Suprapubic skin (tissue), 4 donors: ENCODE measurements around the gene ART4. TPM values are rescaled to one million over a fixed set of nuclear protein-coding genes. Genes with fewer than 3 reads are reported as not detected.

Source experiments
- DNase-seq, 2 donors: peaks; one replicate each; pipeline ENCODE4 v3.0.0-alpha.2; 2019; ENCODE audit warnings: low spot score in 2 of 2
- H3K27ac ChIP-seq: fragments of 200-600 bp; sonication (generic); one replicate; pipeline ENCODE4 v1.5.1; 2019
- H3K27me3 ChIP-seq: fragments of 200-600 bp; sonication (generic); one replicate; pipeline ENCODE4 v1.5.1; 2019
- H3K36me3 ChIP-seq: fragments of 200-600 bp; sonication (generic); one replicate; pipeline ENCODE4 v1.5.1; 2019
- H3K4me1 ChIP-seq: fragments of 200-600 bp; sonication (generic); one replicate; pipeline ENCODE4 v1.5.1; 2019
- H3K4me3 ChIP-seq: fragments of 200-600 bp; sonication (generic); one replicate; pipeline ENCODE4 v1.5.1; 2019; ENCODE audit warnings: mild to moderate bottlenecking
- H3K9me3 ChIP-seq: fragments of 200-600 bp; sonication (generic); one replicate; pipeline ENCODE4 v1.5.1; 2019
- CTCF ChIP-seq, 2 donors: fragments of 200-600 bp in 1 of 2; fragments of 450-650 bp in 1 of 2; sonication (generic) in 1 of 2; IDR thresholded peaks; one replicate each; pipeline ENCODE4 v1.5.1; 2016 to 2019; ENCODE audit warnings: antibody characterized with exemption in 2 of 2, mild to moderate bottlenecking in 1 of 2, moderate library complexity in 1 of 2
- EP300 ChIP-seq: sonication (generic); formaldehyde crosslinking; IDR thresholded peaks from one replicate; pipeline ENCODE4 v1.6.1; 2017; ENCODE audit warnings: antibody characterized with exemption
- POLR2A ChIP-seq, 2 donors: fragments of 450-650 bp; IDR thresholded peaks; one replicate each; pipeline ENCODE4 v1.6.1; 2017; ENCODE audit warnings: antibody characterized with exemption in 2 of 2, mild to moderate bottlenecking in 2 of 2, moderate library complexity in 2 of 2
- POLR2AphosphoS5 ChIP-seq, 3 donors: sonication (generic); formaldehyde crosslinking; IDR thresholded peaks; one replicate each; pipeline ENCODE4 v1.6.1; 2017; ENCODE audit warnings: antibody characterized with exemption in 3 of 3
- WGBS: methylation state at CpG from one replicate; pipeline ENCODE4 v1.1.5; 2018; 5-methylcytosine and 5-hydroxymethylcytosine counted together
- total RNA-seq, 4 donors: library from RNA; depleted of rRNA; stranded (reverse); fragments of >200 nt; gene quantifications; one replicate each; pipeline ENCODE4 v1.1.0, GENCODE V29; 2016

The ART4 gene
- total RNA-seq, result 1 to 10 TPM in 1 of 4 donors, under 1 TPM in 2, not detected in 1; 0.17 to 1.3 (median 0.42) TPM

GRCh38 chr12:14843425-14843887 is at the start of gene ART4:
ART4 (minus strand) TSS chr12:14843526; CDS start chr12:14843113, 413 bp downstream.
- Histone ChIP-seq H3K4me1 (peaks cover 43% of the 10 kb centered on the region), H3K36me3 (no peaks in the 10 kb centered on the region), H3K27me3 (no peaks in the 10 kb centered on the region), H3K9me3 (no peaks in the 10 kb centered on the region), H3K27ac (peak within 1 kb of the TSS; percentile 45), H3K4me3 (no peak within 1 kb of the TSS)
- TF ChIP-seq POLR2A (IDR thresholded peaks at IDR 0.05) (no peak), EP300 (no peak), CTCF (IDR thresholded peaks at IDR 0.05) (no peak), POLR2AphosphoS5 (IDR thresholded peaks at IDR 0.05) (no peak)
- WGBS, result 63% methylated on average over 10 of the region's 10 CpGs
- DNase-seq, result no peak

- H3K9me3 ChIP-seq, result no peaks in the 10 kb centered on the region
- 68% methylated on average over 7 of the region's 7 CpGs for WGBS
- peaks cover 32% of the 10 kb centered on the region for H3K4me1 ChIP-seq
- H3K27ac ChIP-seq, result peak overlapping the region; percentile 81
- H3K36me3 ChIP-seq, result no peaks in the 10 kb centered on the region
- no peaks in the 10 kb centered on the region for H3K27me3 ChIP-seq
- no peak overlapping the region for H3K4me3 ChIP-seq
- TF ChIP-seq POLR2A (IDR thresholded peaks at IDR 0.05) (no peak), CTCF (IDR thresholded peaks at IDR 0.05) (no peak), EP300 (no peak), POLR2AphosphoS5 (IDR thresholded peaks at IDR 0.05) (no peak)
- DNase-seq, result peak in 1 of 2 donors; percentile 73
Observed at GRCh38 chr12:14892726-14893505, 49.6 kb upstream of the ART4 start.

- peaks cover 28% of the 10 kb centered on the region for H3K4me1 ChIP-seq
- no peak for DNase-seq
- no peaks in the 10 kb centered on the region for H3K27me3 ChIP-seq
- no peak overlapping the region for H3K4me3 ChIP-seq
- no peak overlapping the region for H3K27ac ChIP-seq
- no peak for TF ChIP-seq POLR2A (IDR thresholded peaks at IDR 0.05)
- TF ChIP-seq POLR2AphosphoS5 (IDR thresholded peaks at IDR 0.05), result no peak
- no peak for TF ChIP-seq EP300
- TF ChIP-seq CTCF (IDR thresholded peaks at IDR 0.05), result no peak
- no peaks in the 10 kb centered on the region for H3K36me3 ChIP-seq
- H3K9me3 ChIP-seq, result no peaks in the 10 kb centered on the region
- WGBS, result 77% methylated on average over 5 of the region's 5 CpGs
Observed at GRCh38 chr12:14890701-14891100, 47.4 kb upstream of the ART4 start.

- H3K36me3 ChIP-seq, result no peaks in the 10 kb centered on the region
- H3K4me1 ChIP-seq, result peaks cover 34% of the 10 kb centered on the region
- H3K27me3 ChIP-seq, result no peaks in the 10 kb centered on the region
- no peak for DNase-seq
- WGBS, result 40% methylated on average over 6 of the region's 6 CpGs
- H3K4me3 ChIP-seq, result peak overlapping the region; percentile 40
- peak overlapping the region; percentile 81 for H3K27ac ChIP-seq
- no peaks in the 10 kb centered on the region for H3K9me3 ChIP-seq
- TF ChIP-seq CTCF (IDR thresholded peaks at IDR 0.05) (no peak), POLR2A (IDR thresholded peaks at IDR 0.05) (no peak), EP300 (no peak), POLR2AphosphoS5 (IDR thresholded peaks at IDR 0.05) (no peak)
Observed at GRCh38 chr12:14886271-14886670, 42.9 kb upstream of the ART4 start.

- H3K36me3 ChIP-seq, result no peaks in the 10 kb centered on the region
- no peaks in the 10 kb centered on the region for H3K27me3 ChIP-seq
- H3K4me1 ChIP-seq, result peaks cover 34% of the 10 kb centered on the region
- 41% methylated on average over 6 of the region's 6 CpGs for WGBS
- DNase-seq, result peak in 1 of 2 donors; percentile 74
- TF ChIP-seq CTCF (IDR thresholded peaks at IDR 0.05) (no peak), EP300 (no peak), POLR2AphosphoS5 (IDR thresholded peaks at IDR 0.05) (peak in 2 of 3 donors; percentile 24 to 74), POLR2A (IDR thresholded peaks at IDR 0.05) (peak; percentile 35 to 82)
- H3K27ac ChIP-seq, result peak within 1 kb of the TSS; percentile 81
- H3K9me3 ChIP-seq, result no peaks in the 10 kb centered on the region
- peak within 1 kb of the TSS; percentile 40 for H3K4me3 ChIP-seq
Observed at GRCh38 chr12:14885718-14886221, 42.4 kb upstream of the ART4 start, which contains the start of gene MGP. MGP (minus strand) TSS chr12:14885854; CDS start chr12:14885791, 63 bp downstream.
